Measurements from ENCODE around the gene PCDHA8.

PCDHA8 gene

GRCh38 chr5:140855772-140856674, 15.0 kb downstream of the PCDHA8 start, which contains the start of gene PCDHA10:
PCDHA10 (plus strand) TSS chr5:140855897; CDS start chr5:140856049, 152 bp downstream.
- DNase-seq (ENCODE audit: low spot score): no peak
- TF ChIP-seq, protein P1, sequence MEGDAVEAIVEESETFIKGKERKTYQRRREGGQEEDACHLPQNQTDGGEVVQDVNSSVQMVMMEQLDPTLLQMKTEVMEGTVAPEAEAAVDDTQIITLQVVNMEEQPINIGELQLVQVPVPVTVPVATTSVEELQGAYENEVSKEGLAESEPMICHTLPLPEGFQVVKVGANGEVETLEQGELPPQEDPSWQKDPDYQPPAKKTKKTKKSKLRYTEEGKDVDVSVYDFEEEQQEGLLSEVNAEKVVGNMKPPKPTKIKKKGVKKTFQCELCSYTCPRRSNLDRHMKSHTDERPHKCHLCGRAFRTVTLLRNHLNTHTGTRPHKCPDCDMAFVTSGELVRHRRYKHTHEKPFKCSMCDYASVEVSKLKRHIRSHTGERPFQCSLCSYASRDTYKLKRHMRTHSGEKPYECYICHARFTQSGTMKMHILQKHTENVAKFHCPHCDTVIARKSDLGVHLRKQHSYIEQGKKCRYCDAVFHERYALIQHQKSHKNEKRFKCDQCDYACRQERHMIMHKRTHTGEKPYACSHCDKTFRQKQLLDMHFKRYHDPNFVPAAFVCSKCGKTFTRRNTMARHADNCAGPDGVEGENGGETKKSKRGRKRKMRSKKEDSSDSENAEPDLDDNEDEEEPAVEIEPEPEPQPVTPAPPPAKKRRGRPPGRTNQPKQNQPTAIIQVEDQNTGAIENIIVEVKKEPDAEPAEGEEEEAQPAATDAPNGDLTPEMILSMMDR (IDR thresholded peaks at IDR 0.05; ENCODE audit: borderline replicate concordance, control extremely low read depth, extremely low read depth, insufficient read depth, missing control alignments): no peak
- in situ Hi-C loops (cut with MboI; ENCODE audit: low sequenced_read_pairs, unreplicated experiment): no loop called here

GRCh38 chr5:140857177-140857986, 16.4 kb downstream of the PCDHA8 start:
- no peak for DNase-seq (ENCODE audit: low spot score)
- TF ChIP-seq, protein P1 (IDR thresholded peaks at IDR 0.05; ENCODE audit: borderline replicate concordance, control extremely low read depth, extremely low read depth, insufficient read depth, missing control alignments): no peak
- in situ Hi-C loops (cut with MboI; ENCODE audit: low sequenced_read_pairs, unreplicated experiment): no loop called here

DNA sequence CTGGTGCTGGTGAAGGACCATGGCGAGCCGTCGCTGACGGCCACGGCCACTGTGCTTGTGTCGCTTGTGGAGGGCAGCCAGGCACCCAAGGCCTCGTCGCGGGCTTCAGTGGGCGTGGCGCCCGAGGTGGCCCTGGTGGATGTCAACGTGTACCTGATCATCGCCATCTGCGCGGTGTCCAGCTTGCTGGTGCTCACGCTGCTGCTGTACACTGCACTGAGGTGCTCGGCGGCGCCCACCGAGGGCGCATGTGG, 16.9 kb downstream of the PCDHA8 start:
- DNase-seq (ENCODE audit: low spot score): no peak
- in situ Hi-C loops (cut with MboI; ENCODE audit: low sequenced_read_pairs, unreplicated experiment): no loop called here
- TF ChIP-seq, protein P1 (IDR thresholded peaks at IDR 0.05; ENCODE audit: borderline replicate concordance, control extremely low read depth, extremely low read depth, insufficient read depth, missing control alignments): no peak

GRCh38 chr5:140862441-140863295, 21.7 kb downstream of the PCDHA8 start:
- DNase-seq (ENCODE audit: low spot score): no peak
- in situ Hi-C loops (cut with MboI; ENCODE audit: low sequenced_read_pairs, unreplicated experiment): no loop called here
- TF ChIP-seq, protein P1 (IDR thresholded peaks at IDR 0.05; ENCODE audit: borderline replicate concordance, control extremely low read depth, extremely low read depth, insufficient read depth, missing control alignments): no peak

DNA sequence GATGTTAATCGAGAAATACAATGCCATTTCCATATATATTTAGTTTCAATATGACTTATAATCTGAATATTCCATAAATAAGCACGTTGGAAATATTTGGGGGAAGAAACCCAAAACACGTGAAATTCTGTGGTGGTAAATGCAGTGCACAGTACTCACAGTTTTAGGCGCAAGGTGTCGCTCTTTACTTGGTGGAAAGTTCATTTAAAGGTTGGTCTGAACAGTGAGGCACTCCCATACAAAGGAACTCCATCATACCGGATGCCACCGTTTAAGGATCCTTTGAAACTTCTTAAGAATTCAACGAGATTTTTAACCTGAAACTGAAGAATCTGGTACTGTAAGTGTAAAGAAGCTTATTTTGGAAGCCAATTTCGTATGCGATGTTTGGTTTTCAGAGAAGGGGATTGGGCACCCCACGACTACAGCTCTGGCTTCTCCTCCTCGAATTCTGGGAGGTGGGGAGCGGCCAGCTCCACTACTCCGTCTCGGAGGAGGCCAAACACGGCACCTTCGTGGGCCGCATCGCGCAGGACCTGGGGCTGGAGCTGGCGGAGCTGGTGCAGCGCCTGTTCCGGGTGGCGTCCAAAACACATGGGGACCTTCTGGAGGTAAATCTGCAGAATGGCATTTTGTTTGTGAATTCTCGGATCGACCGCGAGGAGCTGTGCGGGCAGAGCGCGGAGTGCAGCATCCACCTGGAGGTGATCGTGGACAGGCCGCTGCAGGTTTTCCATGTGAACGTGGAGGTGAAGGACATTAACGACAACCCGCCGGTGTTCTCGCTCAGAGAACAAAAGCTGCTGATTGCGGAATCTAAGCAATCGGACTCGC, 28.0 kb downstream of the PCDHA8 start, which contains the start of gene PCDHA11:
Gene PCDHA11 (plus strand): TSS at position 237 of the 834 bp plus-strand sequence. CDS start 147 bp downstream, at position 384.
- in situ Hi-C loops (cut with MboI; ENCODE audit: low sequenced_read_pairs, unreplicated experiment): no loop called here
- TF ChIP-seq, protein P1 (IDR thresholded peaks at IDR 0.05; ENCODE audit: borderline replicate concordance, control extremely low read depth, extremely low read depth, insufficient read depth, missing control alignments): no peak
- no peak for DNase-seq (ENCODE audit: low spot score)

Measured in GM13976 (cell line).